OCI-LY1 (cell line): ENCODE data around the gene HAND2.

ENCODE experiments used
- H2AFZ ChIP-seq: fragments of 200-600 bp; sonication (generic), shearing (Covaris generic); 2 replicates; pipeline ENCODE4 v1.6.0; 2014; ENCODE audit warnings: antibody characterized with exemption, mild to moderate bottlenecking, low read length
- H3F3A ChIP-seq: fragments of 200-600 bp; sonication (generic), shearing (Covaris generic); 2 replicates; pipeline ENCODE4 v1.6.0; 2014; ENCODE audit warnings: mild to moderate bottlenecking, antibody characterized with exemption, low read length, moderate library complexity; ENCODE audit not compliant: insufficient read depth
- H3K27ac ChIP-seq: fragments of 200-600 bp; sonication (generic); 2 replicates; pipeline ENCODE4 v1.5.1; 2014; ENCODE audit warnings: low read length, mixed run types, mild to moderate bottlenecking, low read depth; ENCODE audit not compliant: poor library complexity, severe bottlenecking
- H3K27me3 ChIP-seq: fragments of 200-600 bp; sonication (generic); 2 replicates; pipeline ENCODE4 v1.6.0; 2014; ENCODE audit warnings: antibody characterized with exemption, mild to moderate bottlenecking, low read length, moderate library complexity; ENCODE audit not compliant: insufficient read depth
- H3K36me3 ChIP-seq: fragments of 200-600 bp; sonication (generic); 2 replicates; pipeline ENCODE4 v1.6.1; 2014; ENCODE audit warnings: mild to moderate bottlenecking, antibody characterized with exemption, low read length, moderate library complexity, mixed read lengths; ENCODE audit not compliant: insufficient read depth
- H3K4me1 ChIP-seq: fragments of 200-600 bp; sonication (generic); 2 replicates; pipeline ENCODE4 v1.5.1; 2014; ENCODE audit warnings: mild to moderate bottlenecking, low read length, moderate library complexity; ENCODE audit not compliant: insufficient read depth, severe bottlenecking
- H3K4me2 ChIP-seq: fragments of 200-600 bp; sonication (generic), shearing (Covaris generic); 2 replicates; pipeline ENCODE4 v1.6.1; 2014; ENCODE audit warnings: low read length
- H3K4me3 ChIP-seq: fragments of 200-600 bp; sonication (generic); 2 replicates; pipeline ENCODE4 v1.5.1; 2014; ENCODE audit warnings: low read length, low read depth, mild to moderate bottlenecking, mixed read lengths; ENCODE audit not compliant: poor library complexity, severe bottlenecking
- H3K79me2 ChIP-seq: fragments of 200-600 bp; shearing (Covaris generic); 2 replicates; pipeline ENCODE4 v1.6.1; 2016; ENCODE audit warnings: mixed run types, low read length, mixed read lengths; ENCODE audit not compliant: insufficient read depth
- H3K9ac ChIP-seq: fragments of 200-600 bp; sonication (generic), shearing (Covaris generic); 2 replicates; pipeline ENCODE4 v1.6.1; 2014; ENCODE audit warnings: mild to moderate bottlenecking, low read length, mixed read lengths
- H3K9me2 ChIP-seq: fragments of 200-600 bp; sonication (generic), shearing (Covaris generic); 2 replicates; pipeline ENCODE4 v1.6.1; 2014; ENCODE audit warnings: low read depth, mild to moderate bottlenecking, low read length, mixed read lengths
- H3K9me3 ChIP-seq: fragments of 200-600 bp; shearing (Covaris generic); 2 replicates; pipeline ENCODE4 v1.6.1; 2014; ENCODE audit warnings: low read length, mixed read lengths
- H4K20me1 ChIP-seq: fragments of 200-600 bp; sonication (generic), shearing (Covaris generic); 2 replicates; pipeline ENCODE4 v1.6.0; 2016; ENCODE audit warnings: mild to moderate bottlenecking, low read length; ENCODE audit not compliant: insufficient read depth
- EZH2 ChIP-seq: fragments of 200-600 bp; sonication (generic), shearing (Covaris generic); IDR thresholded peaks from 2 replicates; pipeline ENCODE4 v1.8.0; 2017; ENCODE audit warnings: borderline replicate concordance, mixed run types, mild to moderate bottlenecking, antibody characterized with exemption, low read length, moderate library complexity, mixed read lengths
- TF ChIP-seq, protein P1 (sequence below): fragments of 200-600 bp; sonication (generic), shearing (Covaris generic); IDR thresholded peaks from 2 replicates; pipeline ENCODE4 v1.5.1; 2017; ENCODE audit warnings: mild to moderate bottlenecking, antibody characterized with exemption, low read length, moderate library complexity, mixed read lengths

HAND2 gene

DNA sequence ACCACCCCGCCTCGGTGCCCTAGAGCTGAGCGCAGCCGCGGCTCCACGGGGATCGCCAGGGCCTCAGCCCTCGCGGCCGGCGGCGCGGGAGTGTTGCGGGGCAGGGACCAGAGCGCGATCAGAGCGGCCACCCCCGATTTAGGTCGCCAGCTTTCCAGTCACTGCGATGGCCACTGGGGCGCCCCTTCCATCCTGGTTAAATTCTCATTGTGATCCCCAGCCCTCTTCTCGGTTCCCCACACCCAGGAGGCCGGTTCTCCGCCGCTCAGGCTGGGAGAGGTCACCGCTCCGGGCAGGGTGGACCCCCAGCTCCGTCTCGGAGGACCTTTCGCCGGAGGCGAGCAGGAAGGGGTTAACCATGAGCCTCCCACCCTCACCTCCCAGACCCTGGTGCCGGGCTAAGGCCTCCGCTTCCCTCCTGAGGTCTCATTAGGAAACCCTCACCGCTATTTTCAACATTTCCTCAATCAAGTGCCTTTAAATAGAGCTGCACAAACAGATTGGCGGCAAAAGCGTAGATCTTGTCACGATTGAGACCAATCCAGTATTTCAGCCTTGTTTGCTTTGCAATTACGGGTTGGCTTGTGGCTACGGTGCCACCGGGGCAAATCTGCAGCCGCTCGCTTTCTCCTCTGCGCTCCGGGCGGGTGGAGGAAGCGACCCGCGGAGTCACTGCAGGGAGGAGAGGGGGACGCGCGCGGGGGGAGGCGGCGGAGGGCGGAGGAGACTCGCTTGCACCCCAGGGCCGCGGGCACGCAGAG is 8.3 kb upstream of the HAND2 start:
- H3K4me1 ChIP-seq: no peaks in the 10 kb centered on the region
- H3K36me3 ChIP-seq: no peaks in the 10 kb centered on the region
- no peak overlapping the region for H2AFZ ChIP-seq
- H3K9me3 ChIP-seq: no peaks in the 10 kb centered on the region
- no peaks in the 10 kb centered on the region; the same call in 1 of the 2 replicates for H3K27me3 ChIP-seq
- H3K4me2 ChIP-seq: no peak overlapping the region
- no peaks in the 10 kb centered on the region for H4K20me1 ChIP-seq
- H3F3A ChIP-seq: no peaks in the 10 kb centered on the region
- no peak overlapping the region for H3K9ac ChIP-seq
- TF ChIP-seq EZH2: no peak
- H3K79me2 ChIP-seq: no peaks in the 10 kb centered on the region
- H3K9me2 ChIP-seq: no peaks in the 10 kb centered on the region
- no peak overlapping the region for H3K4me3 ChIP-seq
- H3K27ac ChIP-seq: no peak overlapping the region

DNA sequence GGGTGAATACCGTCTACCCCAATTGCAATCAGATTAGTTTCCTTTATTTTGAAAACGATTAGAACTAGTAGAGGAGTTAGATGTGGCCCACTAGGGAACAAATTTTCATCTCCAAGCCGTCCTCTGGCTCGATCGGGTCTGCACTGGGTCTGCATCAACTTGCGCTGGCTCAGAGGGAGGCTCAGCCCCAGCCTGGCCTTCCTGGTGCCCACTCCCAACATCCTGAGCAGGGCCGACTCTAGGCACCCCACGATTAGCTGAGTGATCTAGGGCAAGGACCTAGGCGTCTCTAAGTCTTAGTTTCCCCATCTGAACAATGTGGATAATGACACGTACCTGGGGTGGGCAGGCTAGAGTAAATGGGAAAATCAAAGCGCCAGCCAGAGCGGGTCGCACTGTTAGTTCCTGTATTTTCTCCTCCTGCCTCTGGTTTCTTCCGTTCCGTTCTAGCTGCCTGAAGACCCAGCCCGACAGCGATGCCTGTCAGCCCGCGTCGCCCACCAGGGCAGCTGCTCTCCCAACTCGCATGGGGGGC is 7.7 kb upstream of the HAND2 start:
- no peak for TF ChIP-seq EZH2
- TF ChIP-seq, protein P1, sequence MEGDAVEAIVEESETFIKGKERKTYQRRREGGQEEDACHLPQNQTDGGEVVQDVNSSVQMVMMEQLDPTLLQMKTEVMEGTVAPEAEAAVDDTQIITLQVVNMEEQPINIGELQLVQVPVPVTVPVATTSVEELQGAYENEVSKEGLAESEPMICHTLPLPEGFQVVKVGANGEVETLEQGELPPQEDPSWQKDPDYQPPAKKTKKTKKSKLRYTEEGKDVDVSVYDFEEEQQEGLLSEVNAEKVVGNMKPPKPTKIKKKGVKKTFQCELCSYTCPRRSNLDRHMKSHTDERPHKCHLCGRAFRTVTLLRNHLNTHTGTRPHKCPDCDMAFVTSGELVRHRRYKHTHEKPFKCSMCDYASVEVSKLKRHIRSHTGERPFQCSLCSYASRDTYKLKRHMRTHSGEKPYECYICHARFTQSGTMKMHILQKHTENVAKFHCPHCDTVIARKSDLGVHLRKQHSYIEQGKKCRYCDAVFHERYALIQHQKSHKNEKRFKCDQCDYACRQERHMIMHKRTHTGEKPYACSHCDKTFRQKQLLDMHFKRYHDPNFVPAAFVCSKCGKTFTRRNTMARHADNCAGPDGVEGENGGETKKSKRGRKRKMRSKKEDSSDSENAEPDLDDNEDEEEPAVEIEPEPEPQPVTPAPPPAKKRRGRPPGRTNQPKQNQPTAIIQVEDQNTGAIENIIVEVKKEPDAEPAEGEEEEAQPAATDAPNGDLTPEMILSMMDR: no peak
- Histone ChIP-seq H3K36me3 (no peaks in the 10 kb centered on the region), H3K4me3 (no peak overlapping the region), H3K4me2 (no peak overlapping the region), H3K9me2 (no peaks in the 10 kb centered on the region), H2AFZ (no peak overlapping the region), H3K4me1 (no peaks in the 10 kb centered on the region), H3K9ac (no peak overlapping the region), H4K20me1 (no peaks in the 10 kb centered on the region), H3K27ac (no peak overlapping the region), H3K79me2 (no peaks in the 10 kb centered on the region), H3F3A (no peaks in the 10 kb centered on the region), H3K27me3 (no peaks in the 10 kb centered on the region; the same call in 1 of the 2 replicates), H3K9me3 (no peaks in the 10 kb centered on the region)

DNA sequence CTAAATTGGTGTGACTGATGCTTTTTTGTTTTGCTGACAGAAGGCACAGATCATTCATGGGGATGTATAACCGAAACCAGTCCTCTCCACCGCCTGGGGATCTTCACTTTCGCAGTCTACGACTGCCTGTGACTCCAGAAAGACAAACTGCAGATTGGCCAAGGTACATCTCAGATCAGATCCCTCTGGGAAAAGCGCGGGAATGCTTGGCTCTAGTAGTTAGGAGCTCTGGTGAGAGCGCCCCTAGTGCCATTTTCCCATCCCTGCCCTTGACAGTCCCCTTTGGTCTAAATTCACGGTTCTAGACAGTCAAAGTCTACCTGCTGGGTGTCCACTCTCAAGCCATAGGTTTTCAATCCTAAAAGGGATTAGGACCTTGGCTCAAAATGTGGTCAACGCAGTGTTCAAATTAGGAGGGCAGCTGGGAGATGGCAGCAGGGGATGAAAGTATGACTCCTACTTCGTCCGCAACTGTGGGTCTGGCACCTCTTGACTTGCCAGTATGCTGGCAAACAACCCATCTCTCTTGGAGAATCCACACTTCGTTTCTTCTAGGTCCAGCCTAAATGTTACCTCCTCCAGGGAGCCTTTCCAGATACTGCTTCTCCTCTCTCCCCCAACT is 6.9 kb upstream of the HAND2 start:
- no peak overlapping the region for H3K27ac ChIP-seq
- H3K4me1 ChIP-seq: no peaks in the 10 kb centered on the region
- H2AFZ ChIP-seq: no peak overlapping the region
- no peaks in the 10 kb centered on the region; the same call in 1 of the 2 replicates for H3K27me3 ChIP-seq
- no peak overlapping the region for H3K4me2 ChIP-seq
- H3K9me3 ChIP-seq: no peaks in the 10 kb centered on the region
- TF ChIP-seq, protein P1: no peak
- no peak for TF ChIP-seq EZH2
- no peaks in the 10 kb centered on the region for H4K20me1 ChIP-seq
- H3K79me2 ChIP-seq: no peaks in the 10 kb centered on the region
- H3K9me2 ChIP-seq: no peaks in the 10 kb centered on the region
- H3K4me3 ChIP-seq: no peak overlapping the region
- H3K9ac ChIP-seq: no peak overlapping the region
- no peaks in the 10 kb centered on the region for H3F3A ChIP-seq
- H3K36me3 ChIP-seq: no peaks in the 10 kb centered on the region
